ENCODE results near the gene MFNG.

MFNG gene

GRCh38 chr22:37427711-37428635 is 58.2 kb downstream of the MFNG start:
- in situ Hi-C loops (cut with MboI; ENCODE audit: low sequenced_read_pairs), result no loop called here

GRCh38 chr22:37427135-37427710 is 59.0 kb downstream of the MFNG start, which contains the start of gene ELFN2:
TSS of gene ELFN2 (minus strand) at chr22:37427479. CDS start at chr22:37375534, 51,945 bp downstream.
- in situ Hi-C loops (cut with MboI; ENCODE audit: low sequenced_read_pairs), result no loop called here

- in situ Hi-C loops (cut with MboI; ENCODE audit: low sequenced_read_pairs), result no loop called here
These were observed 59.5 kb downstream of the MFNG start for GRCh38 chr22:37426706-37427134.

GRCh38 chr22:37425800-37426705 is 60.1 kb downstream of the MFNG start:
- in situ Hi-C loops (cut with MboI; ENCODE audit: low sequenced_read_pairs), result no loop called here

- in situ Hi-C loops (cut with MboI; ENCODE audit: low sequenced_read_pairs), result no loop called here
These were observed 60.8 kb downstream of the MFNG start for GRCh38 chr22:37425369-37425768.

GRCh38 chr22:37423283-37423682 is 62.9 kb downstream of the MFNG start:
- in situ Hi-C loops (cut with MboI; ENCODE audit: low sequenced_read_pairs), result no loop called here

- in situ Hi-C loops (cut with MboI; ENCODE audit: low sequenced_read_pairs), result no loop called here
These were observed 64.7 kb downstream of the MFNG start for GRCh38 chr22:37421468-37421877.

- in situ Hi-C loops (cut with MboI; ENCODE audit: low sequenced_read_pairs), result no loop called here
These were observed 65.3 kb downstream of the MFNG start for GRCh38 chr22:37420686-37421467.

GRCh38 chr22:37419969-37420685 is 66.1 kb downstream of the MFNG start:
- in situ Hi-C loops (cut with MboI; ENCODE audit: low sequenced_read_pairs), result no loop called here

- in situ Hi-C loops (cut with MboI; ENCODE audit: low sequenced_read_pairs), result no loop called here
These were observed 66.7 kb downstream of the MFNG start for GRCh38 chr22:37419370-37419968.
